Fibroblast of lung (primary cell): ENCODE data around the gene SLMAP.

ENCODE experiments used
- CTCF ChIP-seq, 2 donors: IDR thresholded peaks in 1 of 2; conservative IDR thresholded peaks in 1 of 2; 1 replicate in 1 of 2; 2 replicates in 1 of 2; pipeline ENCODE4 v1.5.1; 2011 to 2012; ENCODE audit warnings: low read length in 2 of 2, control low read depth in 1 of 2, inconsistent platforms in 1 of 2, low read depth in 1 of 2, mild to moderate bottlenecking in 1 of 2
- EZH2 ChIP-seq: IDR thresholded peaks from 2 replicates; pipeline ENCODE4 v1.5.1; 2012; ENCODE audit warnings: low read length, control low read depth, mild to moderate bottlenecking; ENCODE audit errors: missing control alignments

- TF ChIP-seq CTCF (conservative IDR thresholded peaks at IDR 0.05 in 1 of 2, IDR thresholded peaks at IDR 0.05 in 1 of 2; ENCODE audit: low read depth in 1 of 2, low read length in 2 of 2), result no peak
- no peak for TF ChIP-seq EZH2
Measured at GRCh38 chr3:57758686-57759085, 2.6 kb downstream of the SLMAP start.
